GM13977 (cell line): Measurements from ENCODE around the gene PLXNA2.

Experiments
- DNase-seq: peaks from one replicate; pipeline ENCODE4 v3.0.0; 2012; ENCODE audit warnings: low spot score
- in situ Hi-C: fragments of 300-500 bp; cut with MboI; formaldehyde crosslinking; loops from one replicate; pipeline ENCODE4 v1.12.0; 2022; ENCODE audit warnings: low sequenced_read_pairs, low pct_unique_long_range_greater_than_20kb, mixed read lengths, inconsistent platforms; ENCODE audit not compliant: unreplicated experiment
- TF ChIP-seq, protein P1 (sequence below): IDR thresholded peaks from 2 replicates; pipeline ENCODE4 v1.5.1; 2012; ENCODE audit warnings: mild to moderate bottlenecking, control low read depth; ENCODE audit not compliant: insufficient read depth; ENCODE audit errors: extremely low read depth, missing control alignments

The PLXNA2 gene

GRCh38 chr1:207990455-207990854 is 253.7 kb downstream of the PLXNA2 start:
- TF ChIP-seq, protein P1, sequence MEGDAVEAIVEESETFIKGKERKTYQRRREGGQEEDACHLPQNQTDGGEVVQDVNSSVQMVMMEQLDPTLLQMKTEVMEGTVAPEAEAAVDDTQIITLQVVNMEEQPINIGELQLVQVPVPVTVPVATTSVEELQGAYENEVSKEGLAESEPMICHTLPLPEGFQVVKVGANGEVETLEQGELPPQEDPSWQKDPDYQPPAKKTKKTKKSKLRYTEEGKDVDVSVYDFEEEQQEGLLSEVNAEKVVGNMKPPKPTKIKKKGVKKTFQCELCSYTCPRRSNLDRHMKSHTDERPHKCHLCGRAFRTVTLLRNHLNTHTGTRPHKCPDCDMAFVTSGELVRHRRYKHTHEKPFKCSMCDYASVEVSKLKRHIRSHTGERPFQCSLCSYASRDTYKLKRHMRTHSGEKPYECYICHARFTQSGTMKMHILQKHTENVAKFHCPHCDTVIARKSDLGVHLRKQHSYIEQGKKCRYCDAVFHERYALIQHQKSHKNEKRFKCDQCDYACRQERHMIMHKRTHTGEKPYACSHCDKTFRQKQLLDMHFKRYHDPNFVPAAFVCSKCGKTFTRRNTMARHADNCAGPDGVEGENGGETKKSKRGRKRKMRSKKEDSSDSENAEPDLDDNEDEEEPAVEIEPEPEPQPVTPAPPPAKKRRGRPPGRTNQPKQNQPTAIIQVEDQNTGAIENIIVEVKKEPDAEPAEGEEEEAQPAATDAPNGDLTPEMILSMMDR = no peak
- in situ Hi-C loops = no loop called here
- DNase-seq = no peak

DNA sequence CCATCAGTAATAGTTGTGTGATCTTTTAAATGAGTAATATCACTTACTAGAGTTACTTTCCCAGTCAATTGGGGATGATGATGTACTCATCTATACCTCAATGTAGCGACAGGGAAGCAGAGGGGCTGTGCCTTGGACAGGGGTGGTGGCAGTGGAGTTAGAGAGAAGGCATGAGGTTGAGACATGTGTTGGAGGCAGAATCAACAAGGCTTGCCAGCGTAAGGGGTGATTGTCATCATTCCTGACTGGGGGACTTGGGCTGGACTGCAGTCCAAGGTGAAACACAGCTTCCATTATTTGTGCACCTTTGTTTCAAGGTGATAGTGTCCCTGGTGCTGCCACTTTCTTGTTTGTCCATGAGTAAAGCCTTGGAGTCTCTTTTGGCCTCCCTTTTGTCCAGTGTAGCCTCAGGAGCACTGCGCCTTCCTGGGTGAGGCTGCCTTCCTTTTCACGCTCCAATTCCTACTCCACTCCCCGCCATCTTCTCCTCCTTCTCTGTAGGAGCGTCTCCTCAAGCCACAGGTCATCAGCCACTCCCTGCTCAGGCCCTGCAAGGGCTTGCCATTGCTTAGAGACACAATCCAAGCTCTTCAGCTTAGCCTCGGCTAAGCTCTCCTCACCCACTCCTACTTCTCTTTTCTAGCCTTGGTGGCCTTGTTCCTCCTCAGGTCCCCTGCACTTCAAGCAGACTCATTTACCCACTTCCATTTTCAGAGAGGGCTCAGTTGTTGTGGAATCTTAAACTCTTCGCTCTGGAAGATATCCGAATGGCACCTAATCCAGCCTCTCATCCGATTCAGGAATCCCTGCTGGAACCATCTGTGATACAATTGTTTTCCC is 255.6 kb downstream of the PLXNA2 start:
- in situ Hi-C loops = no loop called here
- DNase-seq = no peak
- TF ChIP-seq, protein P1 = no peak

DNA sequence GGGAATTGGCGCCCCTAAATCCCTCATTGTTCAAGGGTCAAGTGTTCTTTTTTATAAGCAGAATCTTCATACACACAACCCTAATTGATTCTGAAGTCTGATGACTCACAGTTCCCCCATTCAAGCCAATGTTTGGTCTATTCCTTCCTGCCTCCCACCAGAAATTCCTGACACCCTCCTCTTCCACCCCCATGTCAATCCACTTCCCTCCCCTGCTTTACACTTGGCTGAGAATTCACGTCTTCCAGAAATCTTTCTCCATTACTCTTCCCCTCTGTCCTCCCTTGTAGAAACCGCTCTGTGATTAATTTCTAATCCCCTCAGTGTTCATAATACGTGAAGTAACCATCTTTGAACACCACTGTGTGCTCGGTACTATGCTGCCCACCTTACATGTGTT is 257.0 kb downstream of the PLXNA2 start:
- TF ChIP-seq, protein P1 = no peak
- in situ Hi-C loops = no loop called here
- no peak for DNase-seq

- no peak for DNase-seq
- TF ChIP-seq, protein P1 = no peak
- in situ Hi-C loops = no loop called here
Measured at GRCh38 chr1:207985996-207986395, 258.2 kb downstream of the PLXNA2 start.

DNA sequence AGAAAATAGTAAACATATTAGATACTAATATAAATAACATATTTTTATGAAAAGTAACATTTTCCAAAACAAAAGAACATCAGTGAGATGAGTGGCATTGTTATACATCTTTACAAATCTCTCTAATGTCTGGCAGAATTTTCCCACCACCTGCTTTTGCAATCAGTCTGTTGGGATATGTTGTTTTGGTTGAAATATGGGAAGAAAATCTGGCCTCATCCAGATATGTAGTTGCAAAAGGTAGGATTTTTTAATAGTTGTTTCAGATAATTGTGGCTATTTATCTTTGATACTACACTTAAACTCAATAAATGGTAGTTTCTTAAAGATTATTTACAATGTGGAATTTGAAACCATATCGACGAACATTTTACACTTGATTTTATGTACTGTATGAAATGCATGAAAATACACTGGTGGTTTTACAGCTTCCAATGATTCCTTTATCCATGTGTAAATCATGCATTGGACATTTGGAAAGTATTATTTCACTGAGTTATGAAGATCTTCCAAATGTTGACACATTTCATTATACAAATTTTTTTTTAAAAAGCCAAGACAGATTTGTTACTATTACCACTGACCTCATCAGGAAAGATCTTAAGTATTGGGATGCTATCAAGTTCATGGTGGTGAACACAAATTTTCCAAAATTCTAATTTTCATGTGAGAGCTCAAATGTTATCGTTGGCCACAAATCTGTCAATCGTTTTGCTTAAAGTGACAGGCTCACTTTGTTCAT is 259.2 kb downstream of the PLXNA2 start:
- no peak for DNase-seq
- in situ Hi-C loops = no loop called here
- TF ChIP-seq, protein P1 = no peak

DNA sequence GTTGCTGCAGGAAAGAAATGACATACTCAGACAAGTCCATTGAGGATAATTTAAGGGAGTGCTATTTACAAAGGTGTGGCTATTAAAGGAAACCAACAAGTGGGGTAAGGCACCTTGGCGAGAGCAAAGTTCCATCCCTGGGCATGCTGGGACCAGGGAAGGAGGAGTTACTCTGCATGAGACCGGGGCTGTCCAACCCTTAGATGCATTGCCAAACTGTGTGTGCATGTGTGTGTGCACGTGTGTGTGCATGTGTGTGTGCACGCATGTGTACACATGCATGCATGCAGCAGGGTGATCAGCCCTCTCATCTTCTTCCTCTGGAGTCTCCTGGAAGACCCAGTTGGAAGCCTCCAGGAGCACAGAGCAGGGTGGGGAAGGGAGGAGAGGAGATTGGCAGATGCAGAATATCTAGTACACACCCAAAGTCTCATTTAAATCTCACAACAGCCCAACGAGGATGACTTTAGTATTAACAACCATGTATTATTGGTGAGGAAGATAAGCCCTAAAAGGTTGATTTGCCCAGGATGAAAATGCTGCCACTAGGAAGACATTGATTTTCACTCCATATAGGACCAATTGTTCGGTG is 261.0 kb downstream of the PLXNA2 start:
- DNase-seq = no peak
- TF ChIP-seq, protein P1 = no peak
- in situ Hi-C loops = no loop called here
